Measurements from ENCODE around the gene HIKESHI. TPM values are rescaled to one million over a fixed set of nuclear protein-coding genes. Genes with fewer than 3 reads are reported as not detected.
A peak's percentile ranks its signal among the peaks of the same experiment; 100 is the strongest.

Gene HIKESHI
- polyA plus RNA-seq, 1 of the 3 experiments (the other 2 are of a cell fraction): 62.3 TPM

GRCh38 chr11:86358720-86359119 is 56.7 kb downstream of the HIKESHI start:
- Histone ChIP-seq H3K27ac (ENCODE audit: low read depth in 2 of 2, low read length in 1 of 2) (no peak overlapping the region), H3K9ac (no peak overlapping the region), H3K79me2 (ENCODE audit: insufficient read depth) (no peaks in the 10 kb centered on the region), H3K27me3 (ENCODE audit: insufficient read depth) (no peaks in the 10 kb centered on the region), H3K4me2 (no peak overlapping the region), H4K20me1 (ENCODE audit: insufficient read depth) (no peaks in the 10 kb centered on the region), H3K4me1 (ENCODE audit: control insufficient read depth in 1 of 2, insufficient read depth in 2 of 2, low read depth in 1 of 2, low read length in 1 of 2) (no peaks in the 10 kb centered on the region), H3K4me3 (ENCODE audit: low read depth in 2 of 2, low read length in 1 of 2) (no peak overlapping the region), H3F3A (replicated peaks; ENCODE audit: insufficient read depth) (no peaks in the 10 kb centered on the region), H3K36me3 (replicated peaks in 1 of 2; ENCODE audit: control insufficient read depth in 1 of 2, insufficient read depth in 2 of 2, low read length in 1 of 2) (no peaks in the 10 kb centered on the region), H3K9me2 (no peaks in the 10 kb centered on the region), H3K9me3 (no peaks in the 10 kb centered on the region), H2AFZ (ENCODE audit: low read depth) (no peak overlapping the region)
- 88% methylated on average over 3 of the region's 3 CpGs for WGBS (ENCODE audit: low lambda C conversion rate)
- DNase-seq: no peak
- TF ChIP-seq MAX (IDR thresholded peaks at IDR 0.05; ENCODE audit: low read depth): no peak
- no peak for TF ChIP-seq FOXM1 (IDR thresholded peaks at IDR 0.05; ENCODE audit: low read depth)
- no peak for TF ChIP-seq USF1 (IDR thresholded peaks at IDR 0.05; ENCODE audit: borderline replicate concordance, low read depth)
- no peak for TF ChIP-seq ELF1 (IDR thresholded peaks at IDR 0.05)
- ChIA-PET CTCF (no interaction called here), POLR2A (no interaction called here)

GRCh38 chr11:86360775-86361395 is 58.8 kb downstream of the HIKESHI start:
- Histone ChIP-seq H2AFZ (ENCODE audit: low read depth) (no peak overlapping the region), H3K9me2 (no peaks in the 10 kb centered on the region), H3K9me3 (no peaks in the 10 kb centered on the region), H3K36me3 (replicated peaks in 1 of 2; ENCODE audit: control insufficient read depth in 1 of 2, insufficient read depth in 2 of 2, low read length in 1 of 2) (no peaks in the 10 kb centered on the region), H3K4me1 (ENCODE audit: control insufficient read depth in 1 of 2, insufficient read depth in 2 of 2, low read depth in 1 of 2, low read length in 1 of 2) (no peaks in the 10 kb centered on the region), H4K20me1 (ENCODE audit: insufficient read depth) (no peaks in the 10 kb centered on the region), H3K79me2 (ENCODE audit: insufficient read depth) (no peaks in the 10 kb centered on the region), H3K27ac (ENCODE audit: low read depth in 2 of 2, low read length in 1 of 2) (no peak overlapping the region), H3K4me3 (ENCODE audit: low read depth in 2 of 2, low read length in 1 of 2) (no peak overlapping the region), H3K9ac (no peak overlapping the region), H3F3A (replicated peaks; ENCODE audit: insufficient read depth) (no peaks in the 10 kb centered on the region), H3K27me3 (ENCODE audit: insufficient read depth) (no peaks in the 10 kb centered on the region), H3K4me2 (no peak overlapping the region)
- TF ChIP-seq RFX5 (IDR thresholded peaks at IDR 0.05; ENCODE audit: low read length) (no peak), CTCF (IDR thresholded peaks at IDR 0.05) (peak; percentile 59), RAD21 (IDR thresholded peaks at IDR 0.05; ENCODE audit: low read length) (peak; percentile 52), SMC3 (IDR thresholded peaks at IDR 0.05; ENCODE audit: low read depth, low read length) (peak; percentile 52), FOSL2 (IDR thresholded peaks at IDR 0.05; ENCODE audit: borderline replicate concordance, low read depth) (no peak)
- POLR2A ChIA-PET: no interaction called here
- CTCF ChIA-PET: interaction anchor here (0.6 to 1.3 kb wide), 3 partner anchors 26 to 440 kb away, joined by 3 to 4 read pairs (median 3); no protein-coding TSS in a partner anchor
- WGBS (ENCODE audit: low lambda C conversion rate): 33% methylated on average over 2 of the region's 2 CpGs
- no peak for DNase-seq

GRCh38 chr11:86363424-86363823 is 61.4 kb downstream of the HIKESHI start:
- no peak overlapping the region for H3K4me3 ChIP-seq (ENCODE audit: low read depth in 2 of 2, low read length in 1 of 2)
- no peaks in the 10 kb centered on the region for H3K9me3 ChIP-seq
- H3K9me2 ChIP-seq: no peaks in the 10 kb centered on the region
- no peaks in the 10 kb centered on the region for H3K27me3 ChIP-seq (ENCODE audit: insufficient read depth)
- H2AFZ ChIP-seq (ENCODE audit: low read depth): no peak overlapping the region
- no peaks in the 10 kb centered on the region for H3K36me3 ChIP-seq (replicated peaks in 1 of 2; ENCODE audit: control insufficient read depth in 1 of 2, insufficient read depth in 2 of 2, low read length in 1 of 2)
- ChIA-PET CTCF (no interaction called here), POLR2A (no interaction called here)
- no peaks in the 10 kb centered on the region for H3F3A ChIP-seq (replicated peaks; ENCODE audit: insufficient read depth)
- H3K27ac ChIP-seq (ENCODE audit: low read depth in 2 of 2, low read length in 1 of 2): no peak overlapping the region
- no peak overlapping the region for H3K4me2 ChIP-seq
- no peaks in the 10 kb centered on the region for H3K79me2 ChIP-seq (ENCODE audit: insufficient read depth)
- H3K9ac ChIP-seq: no peak overlapping the region
- DNase-seq: no peak
- H4K20me1 ChIP-seq (ENCODE audit: insufficient read depth): no peaks in the 10 kb centered on the region
- WGBS (ENCODE audit: low lambda C conversion rate): 93% methylated on average over 1 of the region's 1 CpG
- no peaks in the 10 kb centered on the region for H3K4me1 ChIP-seq (ENCODE audit: control insufficient read depth in 1 of 2, insufficient read depth in 2 of 2, low read depth in 1 of 2, low read length in 1 of 2)
- TF ChIP-seq RXRA (IDR thresholded peaks at IDR 0.05; ENCODE audit: borderline replicate concordance, low read depth) (no peak), RCOR1 (IDR thresholded peaks at IDR 0.05; ENCODE audit: low read length) (no peak), GATA2 (CRISPR knock-in tag; IDR thresholded peaks at IDR 0.05) (no peak), IRF3 (IDR thresholded peaks at IDR 0.05; ENCODE audit: low read depth, low read length) (no peak), EZH2phosphoT487 (IDR thresholded peaks at IDR 0.05; ENCODE audit: borderline replicate concordance, low read depth) (no peak), ZBTB33 (IDR thresholded peaks at IDR 0.05; ENCODE audit: borderline replicate concordance, low read depth) (no peak), NRF1 (IDR thresholded peaks at IDR 0.05; ENCODE audit: low read depth, low read length) (no peak), SIN3A (IDR thresholded peaks at IDR 0.05; ENCODE audit: borderline replicate concordance, low read depth, low read length) (no peak)

Data from SK-N-SH (cell line).